LoVo (cell line): Measurements from ENCODE around the gene MORN1.

Source experiments
- DNase-seq: peaks from one replicate; pipeline ENCODE4 v3.0.0-alpha.2; 2016; ENCODE audit warnings: low spot score

Gene MORN1

DNA sequence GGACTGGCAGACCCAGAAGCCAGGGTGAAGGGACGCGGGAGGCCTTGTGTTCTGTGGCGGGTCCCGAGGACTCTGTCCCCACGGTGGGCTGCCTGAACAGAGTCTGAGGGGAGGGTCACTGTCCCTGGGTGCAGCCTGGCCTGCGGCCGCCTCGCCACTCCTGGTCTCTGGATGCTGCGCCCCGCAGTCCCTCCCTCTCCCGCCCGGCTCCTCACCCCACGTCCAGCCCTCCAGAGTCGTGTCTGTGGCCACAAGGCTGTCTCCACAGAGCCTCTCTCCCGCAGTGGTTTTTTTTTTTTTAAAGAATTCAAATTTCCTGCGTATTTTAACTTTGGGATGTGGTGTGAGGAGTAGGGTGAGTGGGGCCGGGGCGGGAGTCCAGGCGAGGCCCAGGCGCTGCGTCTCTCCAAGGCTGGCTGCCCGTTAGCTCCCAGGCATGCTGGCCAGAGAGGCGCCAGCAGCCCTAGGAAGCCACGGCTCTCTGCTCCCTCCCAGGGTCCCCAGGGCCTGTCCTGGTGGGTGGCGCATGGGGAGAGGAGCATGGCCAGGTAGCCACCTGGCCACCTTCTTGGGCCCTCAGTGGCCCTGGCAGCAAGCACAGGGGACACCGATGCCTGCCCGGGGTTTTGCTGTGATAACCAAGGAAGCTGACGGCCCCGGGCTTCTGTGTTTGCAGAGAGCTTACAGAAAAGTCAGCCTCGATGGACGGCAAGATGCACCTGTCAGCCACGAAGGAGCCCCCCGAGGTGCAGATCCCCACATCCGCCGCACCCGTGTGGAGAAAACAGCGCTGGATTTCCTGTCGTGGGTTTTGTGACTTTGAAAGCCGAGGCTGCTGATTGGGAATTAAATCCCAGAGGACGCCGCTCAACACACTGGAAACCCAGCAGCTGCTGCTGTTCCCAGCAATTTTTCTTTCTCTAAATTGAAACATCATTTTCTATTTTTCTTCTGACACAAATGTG, 72.8 kb downstream of the MORN1 start:
- DNase-seq = no peak

DNA sequence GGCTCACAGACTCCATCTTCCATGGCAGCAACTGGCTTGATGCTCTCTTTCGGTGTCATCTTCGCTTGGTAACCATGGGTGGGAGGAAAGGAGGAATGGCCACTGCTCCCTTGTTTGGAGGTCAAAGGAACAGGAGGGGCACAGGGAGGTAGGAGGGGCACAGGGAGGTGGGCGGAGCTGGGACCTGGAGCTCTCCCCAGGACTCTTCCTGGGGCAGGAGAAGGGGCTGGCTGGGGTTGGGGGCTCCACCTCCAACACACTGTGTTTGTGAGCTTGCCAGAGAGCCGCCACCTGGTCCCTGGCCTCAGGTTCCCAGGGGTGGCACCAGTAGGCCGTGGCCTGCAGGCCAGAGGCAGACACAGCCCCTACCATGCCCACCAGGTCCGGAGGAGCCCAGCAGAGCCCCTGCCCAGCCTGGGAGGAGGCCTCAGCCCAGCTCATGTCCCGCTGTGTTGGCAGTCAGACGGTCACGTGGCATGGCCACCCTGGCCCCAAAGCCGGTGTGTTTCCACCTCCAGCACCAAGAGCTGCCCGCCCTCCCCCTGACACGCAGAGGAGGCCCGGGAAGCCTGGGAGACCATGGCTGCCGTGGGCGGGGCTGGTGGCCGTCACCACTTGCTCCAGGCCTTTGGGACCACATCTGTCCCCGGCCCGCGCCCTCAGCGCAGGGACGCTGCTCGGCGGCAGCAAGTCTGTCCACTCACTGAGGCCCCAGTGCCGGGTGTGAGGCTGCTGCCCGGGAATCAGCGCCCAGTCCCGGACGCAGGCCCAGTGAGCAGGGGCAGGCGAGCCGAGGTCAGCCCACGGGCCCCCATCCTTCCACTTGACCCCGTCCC, 73.9 kb downstream of the MORN1 start:
- DNase-seq = no peak

DNA sequence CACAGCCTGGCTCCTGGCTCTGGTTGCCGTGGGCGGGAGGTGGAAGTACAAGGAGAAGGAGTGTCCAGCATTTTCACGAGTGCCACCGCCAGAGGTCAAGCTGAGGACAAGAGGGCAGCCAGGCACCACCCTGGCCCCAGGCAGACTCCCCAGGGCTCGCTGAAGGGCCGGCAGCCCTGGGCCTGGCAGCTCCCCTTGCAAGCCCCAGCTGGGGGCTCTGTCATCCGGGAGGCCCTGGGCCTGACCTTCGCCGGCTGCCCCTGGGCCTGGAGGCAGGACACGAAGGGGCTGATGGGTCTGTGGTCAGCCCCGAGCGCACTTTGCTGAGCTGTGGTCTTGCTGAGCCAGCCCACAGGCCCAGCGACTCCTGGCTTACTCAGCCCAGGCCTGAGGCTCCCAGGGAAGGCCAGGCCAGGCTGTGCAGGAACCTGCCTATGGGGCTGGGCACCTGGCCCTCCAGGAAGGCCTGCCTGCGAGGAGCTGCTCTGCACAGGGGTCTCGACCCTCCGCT, 74.8 kb downstream of the MORN1 start:
- DNase-seq = no peak

DNA sequence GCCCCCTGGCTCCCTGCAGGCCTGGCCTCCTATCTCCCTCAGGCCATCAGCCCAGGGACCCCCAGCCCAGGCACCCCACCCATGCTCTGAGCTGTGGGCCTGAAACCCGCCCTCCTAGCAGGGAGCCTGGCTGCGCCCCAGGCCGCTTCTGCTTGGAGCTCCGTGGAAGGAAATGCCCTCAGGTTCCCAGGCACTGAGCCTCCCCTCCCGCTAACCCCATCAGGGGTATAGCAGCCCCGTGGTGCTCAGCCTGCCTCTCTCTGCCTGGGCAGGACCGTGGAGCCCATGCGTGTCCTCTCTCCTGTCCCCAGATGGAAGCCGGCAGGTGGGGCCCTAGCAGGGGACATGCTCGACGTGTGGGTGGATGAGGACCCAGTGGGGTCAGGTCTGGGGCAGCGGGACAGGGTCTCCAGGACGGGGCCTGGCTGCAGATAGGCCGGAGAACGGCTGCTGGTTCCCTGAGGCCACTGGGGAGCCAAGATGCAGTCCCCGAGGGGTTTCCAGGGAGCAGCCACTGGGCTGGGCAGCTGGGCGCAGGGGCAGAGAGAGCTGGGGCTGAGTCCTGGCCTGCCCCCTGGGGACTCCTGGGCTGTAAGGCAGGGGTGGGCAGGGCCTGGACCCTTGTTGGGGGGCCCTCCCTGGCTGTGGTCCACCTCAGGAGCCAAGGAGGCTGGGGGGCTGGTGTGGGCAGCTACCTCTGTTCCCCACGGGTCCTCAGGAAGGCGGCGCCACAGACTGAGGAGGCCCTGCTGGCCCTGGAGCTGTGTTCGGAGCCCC, 75.5 kb downstream of the MORN1 start:
- no peak for DNase-seq

DNA sequence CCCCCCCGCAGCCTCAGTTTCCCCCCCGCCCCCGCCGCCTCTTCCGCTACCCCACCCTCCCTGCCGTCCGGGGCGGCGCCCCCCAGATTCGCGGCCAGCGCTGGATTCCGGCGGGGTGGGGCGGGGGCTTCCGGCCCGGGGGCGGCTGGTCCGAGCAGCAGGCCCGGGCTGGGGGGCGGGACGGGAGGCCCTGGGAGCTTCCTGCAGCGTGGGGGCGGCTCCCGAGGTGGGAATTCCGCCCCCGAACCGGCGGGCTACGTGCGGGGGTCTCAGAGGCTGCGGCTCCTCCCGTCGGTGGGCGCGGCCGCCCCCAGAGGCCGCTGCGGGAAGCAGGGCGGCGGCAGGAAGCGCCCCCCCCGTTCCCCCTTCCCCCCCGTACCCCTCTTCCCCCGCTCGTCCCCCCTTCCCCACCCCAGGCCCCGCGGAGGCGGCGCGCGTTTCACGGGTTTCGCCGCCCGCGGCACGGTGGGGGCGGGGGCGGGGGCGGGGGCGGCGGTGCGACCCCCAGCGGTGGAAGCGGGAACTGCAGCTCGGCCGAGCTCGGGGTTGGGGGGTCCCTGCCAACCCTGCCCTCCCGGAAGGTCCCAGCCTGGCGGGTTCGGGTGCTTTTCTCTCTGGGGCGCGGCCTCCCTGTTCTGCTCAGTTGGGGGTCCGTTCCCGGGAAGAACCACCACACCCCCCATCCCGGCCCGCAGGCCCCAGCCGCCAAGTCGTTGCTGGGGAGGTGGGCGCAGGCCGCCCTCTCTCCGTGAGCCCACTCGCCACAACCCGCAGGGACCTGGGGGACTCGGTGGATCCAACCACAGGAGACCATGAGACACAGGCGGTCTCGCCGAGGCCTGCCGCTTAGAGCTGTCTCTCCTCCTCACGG, 76.3 kb downstream of the MORN1 start:
- peak; percentile 1 for DNase-seq

DNA sequence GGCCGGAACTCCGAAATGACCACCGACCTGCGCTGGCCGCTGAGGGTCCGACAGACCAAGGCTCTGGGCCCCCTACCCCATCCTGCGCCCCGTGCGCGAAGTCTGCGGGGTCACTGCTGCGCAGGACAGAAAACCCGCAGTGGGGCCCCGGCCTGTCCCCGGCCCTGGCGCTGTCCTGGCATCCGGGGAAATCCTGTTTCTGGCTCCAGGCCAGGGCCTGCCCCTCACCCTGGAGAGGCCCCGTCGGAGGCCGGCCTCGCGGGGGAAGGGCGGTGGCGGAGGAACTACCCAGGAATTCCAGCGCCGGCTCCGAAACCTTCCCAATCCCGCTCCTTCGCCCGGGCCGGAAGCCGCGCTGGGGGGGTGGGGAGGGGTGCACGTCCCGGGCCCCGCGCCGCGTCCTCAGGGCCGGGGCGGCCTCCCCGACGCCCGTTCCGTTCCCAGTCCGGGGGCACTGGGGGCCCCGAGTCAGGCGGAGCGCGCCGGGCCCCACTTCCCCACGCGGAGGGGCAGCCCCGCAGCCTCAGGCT, 77.0 kb downstream of the MORN1 start:
- DNase-seq = no peak

DNA sequence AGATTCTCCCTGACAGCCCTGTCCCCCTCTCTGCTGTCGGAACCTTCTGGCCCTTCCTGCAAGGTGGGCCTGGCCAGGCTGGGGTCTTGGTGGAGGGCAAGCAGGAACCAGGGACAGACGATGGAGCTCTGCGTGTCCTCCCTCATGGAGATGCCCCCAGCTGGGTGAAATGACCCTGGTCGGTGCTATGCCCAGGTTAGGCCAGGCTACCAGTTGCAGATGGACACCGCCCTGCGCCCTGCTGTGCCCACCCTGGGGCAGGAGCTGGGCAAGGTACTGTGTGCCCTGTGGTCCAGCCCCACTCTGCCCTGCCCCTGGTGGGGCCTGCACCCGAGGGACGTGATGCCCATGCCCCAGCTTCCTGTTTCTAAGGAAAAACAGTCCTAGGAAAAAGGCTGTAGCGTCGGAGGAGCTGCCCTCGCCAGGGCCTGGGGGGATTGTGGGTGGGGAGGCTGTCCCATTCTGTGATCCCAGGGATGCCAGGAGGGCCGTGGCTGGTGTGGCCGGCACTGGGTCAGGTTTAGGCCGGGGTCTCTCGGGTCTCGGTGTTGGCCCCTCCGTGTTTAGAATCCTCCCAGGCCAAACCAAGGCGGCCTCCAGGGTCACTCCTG, 77.6 kb downstream of the MORN1 start:
- no peak for DNase-seq

DNA sequence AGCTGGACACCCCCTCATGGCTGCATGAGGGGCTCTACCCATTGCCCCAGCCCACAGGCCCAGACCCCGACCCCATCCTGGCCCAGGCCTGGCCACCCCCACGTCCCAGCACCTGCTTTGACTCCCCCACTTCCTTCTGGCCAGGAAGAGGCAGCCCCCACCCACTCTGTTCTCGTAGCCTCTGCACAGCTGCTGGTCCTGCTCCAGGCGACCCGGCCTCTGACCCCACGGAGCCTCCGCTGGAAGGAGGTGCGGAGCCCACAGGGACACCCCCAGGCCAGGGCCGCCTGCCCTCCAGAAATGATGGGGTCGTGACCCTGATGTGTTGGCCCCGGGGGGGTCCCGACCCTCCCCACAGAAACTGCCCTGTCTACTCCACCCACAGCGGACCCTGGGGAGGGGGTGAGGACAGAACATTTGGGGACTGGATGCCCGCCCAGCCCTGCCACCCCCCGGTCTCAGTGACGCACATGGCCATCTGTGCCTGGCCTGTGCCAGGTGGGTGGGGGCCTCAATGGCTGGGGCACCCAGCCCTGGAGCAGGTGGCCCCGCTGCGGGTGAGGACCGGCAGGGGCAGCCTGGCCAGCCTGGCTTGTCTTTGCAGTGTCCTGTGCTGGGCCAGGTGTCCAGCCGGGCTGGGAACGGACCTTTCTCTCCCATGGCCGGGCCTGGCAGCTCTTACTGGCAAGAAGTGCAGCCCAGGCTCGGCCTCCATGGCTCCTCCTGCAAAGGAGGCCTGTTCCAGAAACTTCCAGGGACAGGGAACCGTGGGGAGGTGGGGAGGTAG, 78.6 kb downstream of the MORN1 start:
- no peak for DNase-seq

DNA sequence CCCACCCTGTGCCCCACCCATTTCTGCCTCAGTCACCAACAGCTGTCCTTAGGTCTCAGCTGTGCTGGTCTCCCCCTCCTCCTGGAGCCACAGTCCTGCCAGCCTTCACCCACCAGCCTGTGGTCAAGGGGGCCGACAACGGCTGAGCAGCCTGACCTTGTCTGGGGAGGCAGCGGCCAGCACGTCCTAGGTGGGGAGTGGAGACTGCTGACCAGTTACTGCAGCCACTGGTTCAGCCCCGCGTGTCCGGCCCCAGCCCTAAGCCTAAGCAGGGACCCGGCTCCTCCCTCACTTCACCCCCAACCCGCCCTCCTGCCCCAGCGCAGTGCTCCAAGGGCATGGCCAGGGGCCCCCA, 79.2 kb downstream of the MORN1 start:
- no peak for DNase-seq

DNA sequence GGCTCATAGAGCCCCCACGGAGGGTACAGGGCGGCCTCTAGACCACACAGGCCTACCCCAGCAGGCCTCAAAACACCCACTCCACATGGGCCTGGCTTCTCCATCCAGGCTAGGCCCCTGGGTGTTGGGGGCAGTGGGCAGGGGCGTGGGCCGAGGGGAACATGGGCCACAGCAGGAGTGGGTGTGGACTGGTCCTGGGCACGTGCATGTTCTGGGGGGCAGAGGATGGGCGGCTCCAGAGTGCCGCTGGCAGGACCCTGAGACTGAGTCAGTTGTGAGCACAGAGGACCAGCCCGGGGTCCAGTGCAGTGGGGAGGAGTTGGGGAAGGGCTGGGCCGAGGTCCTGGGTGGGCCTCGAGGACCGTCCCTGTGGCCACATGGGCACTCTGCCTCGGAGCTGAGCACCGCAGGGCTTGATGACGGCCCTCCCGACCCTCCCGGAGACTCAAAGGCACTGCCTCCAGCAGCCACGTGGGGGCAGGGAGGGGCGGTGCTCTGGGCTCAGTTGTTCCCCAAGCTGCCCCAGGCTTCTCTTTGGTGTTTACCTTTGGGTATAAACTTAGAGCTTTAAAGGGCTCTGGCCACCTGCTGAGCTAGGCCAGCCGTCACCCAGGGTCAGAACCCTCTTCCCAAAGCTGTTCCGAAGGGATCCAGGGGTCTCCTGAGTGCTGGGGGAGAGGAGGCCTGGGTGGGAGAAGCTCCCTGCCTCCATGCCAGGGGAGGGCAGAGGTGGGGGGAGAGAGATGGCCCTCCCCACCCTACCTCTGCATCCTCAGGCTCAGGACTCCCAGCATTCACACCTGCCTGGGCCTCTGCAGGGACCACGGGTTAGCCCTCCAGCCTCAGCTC, 79.9 kb downstream of the MORN1 start:
- peak; percentile 27 for DNase-seq

DNA sequence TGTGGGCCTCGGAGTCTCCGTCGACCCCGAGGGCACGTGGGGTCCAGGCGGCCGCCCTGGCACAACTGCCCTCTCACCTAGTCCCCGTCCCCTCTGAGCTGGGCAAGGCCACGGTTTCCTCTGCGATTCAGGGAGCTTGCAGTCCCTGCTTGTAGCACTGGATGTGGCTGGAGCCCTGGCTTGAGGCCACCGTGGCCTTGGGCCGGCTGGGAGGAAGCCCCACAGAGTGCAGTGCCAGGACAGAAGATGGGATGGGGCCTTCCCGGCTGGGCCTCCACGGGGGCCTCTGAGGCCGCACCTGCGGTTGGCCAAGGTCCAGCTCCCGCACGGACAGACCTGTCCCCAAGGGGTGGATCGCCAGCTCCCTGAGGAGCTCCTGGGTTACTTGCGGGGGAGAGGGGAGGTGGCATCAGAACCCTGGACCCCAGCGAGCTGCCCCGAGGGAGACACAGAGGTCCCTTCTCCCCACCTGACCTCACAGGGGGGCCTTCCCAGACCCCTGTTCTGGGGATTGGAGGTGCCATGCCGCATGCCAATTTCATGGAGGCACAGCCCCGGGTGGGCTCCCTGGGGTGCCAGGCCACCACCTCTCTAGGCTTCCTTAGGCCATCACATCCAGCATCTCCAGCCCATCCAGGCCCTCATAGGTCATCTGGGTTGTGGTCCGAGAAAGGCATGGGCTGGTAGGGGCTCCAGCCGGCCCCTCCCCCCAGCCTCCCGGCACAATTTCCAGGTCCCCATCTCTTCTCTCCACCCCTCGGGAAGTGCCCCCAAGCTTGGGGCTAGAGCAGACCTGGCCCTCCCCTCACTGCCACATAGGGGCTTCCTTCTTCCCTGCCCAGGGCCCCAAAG, 80.8 kb downstream of the MORN1 start:
- DNase-seq = no peak

DNA sequence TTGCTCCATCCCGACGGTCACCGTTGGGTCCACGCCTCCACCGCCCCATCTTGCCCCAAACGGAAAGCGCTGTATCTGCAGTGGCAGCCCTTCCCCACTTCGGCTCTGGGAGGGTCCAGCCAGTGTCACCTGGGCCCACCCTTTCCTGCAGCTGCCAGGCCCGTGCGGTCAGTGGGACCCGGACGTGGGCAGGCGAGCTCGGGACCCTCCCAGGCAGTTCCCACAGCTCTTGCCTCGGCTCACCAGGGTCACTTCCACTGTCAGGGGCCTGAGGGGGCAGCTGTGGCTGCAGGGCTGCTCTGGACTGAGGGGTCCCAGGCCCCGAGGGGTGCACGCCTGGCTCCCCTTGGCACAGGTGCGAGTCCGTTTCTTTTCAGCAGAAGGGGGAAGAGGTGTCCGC, 82.5 kb downstream of the MORN1 start:
- no peak for DNase-seq

DNA sequence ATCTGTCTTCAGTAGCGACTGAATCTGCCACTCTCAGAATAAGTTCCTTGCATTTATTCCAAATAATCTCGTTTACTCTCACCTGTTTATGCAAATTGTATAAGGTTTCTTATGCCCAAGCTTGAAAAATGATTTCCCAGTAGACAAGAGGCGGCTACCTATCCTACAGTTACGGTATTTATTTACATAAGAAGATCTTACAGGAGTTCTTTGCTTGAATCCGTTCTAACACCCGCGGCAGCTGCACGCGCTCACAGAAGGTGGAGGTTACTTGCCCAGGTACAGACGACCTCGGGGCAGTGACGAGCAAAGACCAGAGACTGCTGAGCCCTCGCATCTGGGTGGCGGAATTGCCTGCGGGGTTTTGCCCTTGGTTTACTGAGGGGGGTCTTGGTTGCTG, 83.4 kb downstream of the MORN1 start:
- no peak for DNase-seq

DNA sequence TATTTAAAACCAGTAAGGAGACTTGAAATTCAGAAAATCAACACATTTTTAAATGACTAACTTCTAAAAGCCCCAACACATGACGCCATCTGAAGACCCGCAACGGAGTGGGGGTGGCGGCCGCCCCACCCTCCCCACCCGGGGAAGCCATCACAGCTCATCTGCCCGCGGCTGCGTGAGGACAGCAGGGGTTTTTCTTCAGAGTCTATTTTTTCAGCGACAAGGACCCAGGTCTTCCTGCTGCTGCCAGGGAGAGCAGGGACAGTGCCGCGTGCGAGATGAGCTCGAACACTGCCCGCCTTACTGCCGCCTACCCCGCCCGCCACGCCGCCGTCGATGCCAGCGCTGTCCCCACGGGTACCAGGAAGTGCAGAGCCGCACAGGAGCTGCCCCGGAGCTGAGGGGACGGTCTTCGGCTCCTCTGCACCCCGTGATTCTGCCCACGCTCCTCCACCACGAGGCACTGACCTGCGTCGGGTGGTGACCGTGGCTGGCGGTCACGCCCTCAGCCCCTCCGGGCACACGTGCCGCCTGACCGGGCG, 84.2 kb downstream of the MORN1 start:
- DNase-seq = no peak

DNA sequence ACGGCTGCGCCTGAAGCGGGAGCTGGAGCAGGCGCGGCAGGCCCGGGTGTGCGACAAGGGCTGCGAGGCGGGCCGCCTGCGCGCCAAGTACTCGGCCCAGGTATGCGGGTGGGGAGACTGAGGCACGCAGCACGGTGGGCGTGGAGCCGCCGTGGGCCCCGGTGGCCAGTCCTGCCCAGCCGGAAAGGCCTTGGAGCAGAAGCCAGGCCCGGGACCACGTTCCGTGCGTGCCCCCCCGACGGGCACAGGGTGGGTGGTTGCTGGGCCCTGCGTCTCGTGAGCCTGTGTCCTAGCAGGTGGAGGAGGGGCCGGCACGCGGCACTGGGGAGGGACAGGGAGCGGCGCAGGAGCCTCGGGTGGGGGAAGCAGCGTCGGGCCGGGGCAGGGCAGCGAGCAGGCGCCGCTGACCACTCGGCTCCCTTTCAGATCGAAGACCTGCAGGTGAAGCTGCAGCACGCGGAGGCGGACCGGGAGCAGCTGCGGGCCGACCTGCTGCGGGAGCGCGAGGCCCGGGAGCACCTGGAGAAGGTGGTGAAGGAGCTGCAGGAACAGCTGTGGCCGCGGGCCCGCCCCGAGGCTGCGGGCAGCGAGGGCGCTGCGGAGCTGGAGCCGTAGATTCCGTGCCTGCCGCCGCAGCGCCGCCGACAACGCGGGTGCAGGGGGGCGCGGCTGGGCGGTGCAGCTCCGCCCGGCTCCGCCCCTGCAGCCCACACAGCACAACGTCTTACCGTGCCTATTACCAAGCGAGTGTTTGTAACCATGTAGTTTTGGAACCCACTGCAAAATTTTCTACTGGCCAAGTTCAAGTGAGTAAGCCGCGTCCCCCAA, 85.0 kb downstream of the MORN1 start:
- no peak for DNase-seq

DNA sequence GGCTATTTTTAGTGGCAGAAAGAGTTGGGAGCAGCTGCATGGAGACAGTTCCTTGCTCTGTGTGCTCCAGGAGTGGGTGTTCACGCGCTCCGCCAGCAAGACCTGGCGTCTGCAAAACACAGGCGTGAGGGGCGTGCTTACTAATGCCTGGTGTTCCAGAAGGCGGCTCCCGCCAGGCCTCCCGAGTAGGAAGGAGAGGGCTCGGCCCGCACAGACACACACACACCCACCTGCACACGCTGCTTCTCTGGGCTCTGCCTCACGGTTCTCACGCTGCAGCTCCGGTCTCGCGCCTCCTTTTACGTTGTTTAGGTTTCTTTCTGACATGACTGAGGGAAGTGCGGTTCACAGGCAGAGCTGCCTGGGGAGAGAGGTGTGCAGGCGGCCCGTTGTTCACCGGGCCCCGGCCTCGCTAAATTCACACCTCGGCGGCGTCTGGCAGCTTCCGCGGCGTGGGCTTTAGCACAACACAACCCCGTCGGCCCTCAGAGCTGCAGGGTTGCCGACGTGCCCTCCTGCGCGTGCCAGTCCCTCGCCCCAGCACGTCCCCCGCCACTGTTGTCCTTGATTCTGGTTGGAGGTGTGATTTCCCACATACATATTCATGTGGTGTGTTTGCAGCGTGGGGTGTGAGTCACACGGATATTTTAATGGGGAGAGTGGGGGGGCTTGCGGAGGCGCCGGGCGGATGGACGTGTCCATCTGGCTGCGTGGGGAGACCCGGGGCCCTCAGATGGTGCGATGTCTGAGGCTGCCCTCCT, 86.3 kb downstream of the MORN1 start:
- DNase-seq = no peak
